H9 (cell line): ENCODE data around the gene DMPK. TPM values are rescaled to one million over a fixed set of nuclear protein-coding genes. Genes with fewer than 3 reads are reported as not detected.

Experiments
- DNase-seq: peaks from one replicate; pipeline ENCODE4 v3.0.0-alpha.2; 2017
- H2AFZ ChIP-seq: one replicate; pipeline ENCODE4 v1.6.1; 2013; ENCODE audit warnings: mild to moderate bottlenecking, low read length, control low read depth, moderate library complexity
- H2AK5ac ChIP-seq: 2 replicates; pipeline ENCODE4 v1.6.1; 2013; ENCODE audit warnings: low read length, control low read depth, mixed read lengths; ENCODE audit not compliant: insufficient read length
- H2BK120ac ChIP-seq: one replicate; pipeline ENCODE4 v1.6.1; 2013; ENCODE audit warnings: low read depth, mild to moderate bottlenecking, low read length, control low read depth, inconsistent platforms; ENCODE audit not compliant: poor library complexity, severe bottlenecking
- H2BK12ac ChIP-seq: 2 replicates; pipeline ENCODE4 v1.6.1; 2013; ENCODE audit warnings: low read length, control low read depth, mixed read lengths, low read depth; ENCODE audit not compliant: insufficient read length
- H2BK15ac ChIP-seq: 2 replicates; pipeline ENCODE4 v1.6.1; 2013; ENCODE audit warnings: low read depth, low read length, control low read depth
- H2BK20ac ChIP-seq: one replicate; pipeline ENCODE4 v1.6.1; 2013; ENCODE audit warnings: low read depth, mild to moderate bottlenecking, low read length, control low read depth, inconsistent platforms; ENCODE audit not compliant: poor library complexity, severe bottlenecking
- H2BK5ac ChIP-seq: 2 replicates; pipeline ENCODE4 v1.6.1; 2013; ENCODE audit warnings: low read length, control low read depth, mixed read lengths; ENCODE audit not compliant: insufficient read length
- H3K14ac ChIP-seq: 2 replicates; pipeline ENCODE4 v1.6.1; 2013; ENCODE audit warnings: low read length, control low read depth; ENCODE audit not compliant: insufficient read depth
- H3K18ac ChIP-seq: 2 replicates; pipeline ENCODE4 v1.6.1; 2013; ENCODE audit warnings: low read depth, mild to moderate bottlenecking, mixed read lengths, low read length, control low read depth; ENCODE audit not compliant: insufficient read length
- H3K23ac ChIP-seq: 2 replicates; pipeline ENCODE4 v1.6.1; 2013; ENCODE audit warnings: low read length, control low read depth, mixed read lengths, low read depth; ENCODE audit not compliant: insufficient read length
- H3K23me2 ChIP-seq: 2 replicates; pipeline ENCODE4 v1.6.1; 2013; ENCODE audit warnings: low read depth, mild to moderate bottlenecking, mixed read lengths, low read length, control low read depth; ENCODE audit not compliant: insufficient read length, poor library complexity, severe bottlenecking
- H3K27ac ChIP-seq: 2 replicates; pipeline ENCODE4 v1.5.1; 2013; ENCODE audit warnings: low read length, control low read depth, mixed read lengths, low read depth; ENCODE audit not compliant: insufficient read length
- H3K27me3 ChIP-seq: 2 replicates; pipeline ENCODE4 v1.6.1; 2013; ENCODE audit warnings: low read length, control low read depth, inconsistent platforms; ENCODE audit not compliant: insufficient read depth
- H3K4ac ChIP-seq: 2 replicates; pipeline ENCODE4 v1.6.1; 2013; ENCODE audit warnings: low read depth, mild to moderate bottlenecking, control low read depth, inconsistent platforms, low read length, moderate library complexity
- H3K4me1 ChIP-seq: 2 replicates; pipeline ENCODE4 v1.6.1; 2013; ENCODE audit warnings: low read length, control low read depth, inconsistent platforms; ENCODE audit not compliant: insufficient read depth
- H3K4me2 ChIP-seq: 2 replicates; pipeline ENCODE4 v1.6.1; 2013; ENCODE audit warnings: low read length, control low read depth, mixed read lengths; ENCODE audit not compliant: insufficient read length, insufficient read depth
- H3K56ac ChIP-seq: 2 replicates; pipeline ENCODE4 v1.6.1; 2013; ENCODE audit warnings: low read depth, mild to moderate bottlenecking, mixed read lengths, low read length, control low read depth; ENCODE audit not compliant: insufficient read length
- H3K79me1 ChIP-seq: 2 replicates; pipeline ENCODE4 v1.6.1; 2013; ENCODE audit warnings: low read depth, mild to moderate bottlenecking, moderate library complexity, low read length, control low read depth, inconsistent platforms; ENCODE audit not compliant: insufficient read depth, poor library complexity, severe bottlenecking
- H3K79me2 ChIP-seq: 2 replicates; pipeline ENCODE4 v1.6.1; 2013; ENCODE audit warnings: low read length, control low read depth, inconsistent platforms; ENCODE audit not compliant: insufficient read depth
- H3K9ac ChIP-seq: 2 replicates; pipeline ENCODE4 v1.6.1; 2013; ENCODE audit warnings: low read length, control low read depth, mixed read lengths; ENCODE audit not compliant: insufficient read length; ENCODE audit errors: extremely low read depth
- H3K9me3 ChIP-seq: one replicate; pipeline ENCODE4 v1.6.1; 2013; ENCODE audit warnings: low read depth, low read length, inconsistent platforms; ENCODE audit not compliant: control insufficient read depth
- H3T11ph ChIP-seq: one replicate; pipeline ENCODE4 v1.6.1; 2013; ENCODE audit warnings: mild to moderate bottlenecking, low read length, control low read depth, inconsistent platforms
- H4K20me1 ChIP-seq: one replicate; pipeline ENCODE4 v1.6.1; 2013; ENCODE audit not compliant: control insufficient read depth, insufficient read length, insufficient read depth
- H4K5ac ChIP-seq: 2 replicates; pipeline ENCODE4 v1.6.1; 2013; ENCODE audit warnings: low read depth, mild to moderate bottlenecking, mixed read lengths, low read length, control low read depth; ENCODE audit not compliant: insufficient read length
- H4K8ac ChIP-seq: replicated peaks from 2 replicates; pipeline ENCODE4 v1.6.1; 2013; ENCODE audit warnings: low read length, control low read depth, mixed read lengths, low read depth; ENCODE audit not compliant: insufficient read length
- H4K91ac ChIP-seq: 2 replicates; pipeline ENCODE4 v1.6.1; 2013; ENCODE audit warnings: low read depth, mild to moderate bottlenecking, moderate library complexity, mixed read lengths, low read length, control low read depth; ENCODE audit not compliant: insufficient read length
- H3K27ac Mint-ChIP-seq, 3 experiments: 2 replicates in 2 of 3; 3 replicates in 1 of 3; pipeline ENCODE4 v1.8.0; 2020 to 2021; ENCODE audit warnings: mixed read lengths in 3 of 3, mild to moderate bottlenecking in 1 of 3, moderate library complexity in 1 of 3
- H3K27me3 Mint-ChIP-seq: 2 replicates; pipeline ENCODE4 v1.8.0; 2021; ENCODE audit warnings: low read depth, mild to moderate bottlenecking, moderate library complexity, mixed read lengths
- H3K36me3 Mint-ChIP-seq, 3 experiments: 2 replicates in 2 of 3; 3 replicates in 1 of 3; pipeline ENCODE4 v1.8.0; 2020 to 2021; ENCODE audit warnings: low read depth in 3 of 3, mixed read lengths in 3 of 3; ENCODE audit not compliant: insufficient read depth in 1 of 3
- H3K4me1 Mint-ChIP-seq, 2 experiments: 2 replicates each; pipeline ENCODE4 v1.8.0; 2020; ENCODE audit warnings: mixed read lengths in 2 of 2
- H3K4me3 Mint-ChIP-seq, 2 experiments: 2 replicates in 1 of 2; 3 replicates in 1 of 2; pipeline ENCODE4 v1.8.0; 2020 to 2021; ENCODE audit warnings: mild to moderate bottlenecking in 2 of 2, mixed read lengths in 2 of 2, moderate library complexity in 1 of 2
- H3K9me3 Mint-ChIP-seq, 2 experiments: 2 replicates in 1 of 2; 3 replicates in 1 of 2; pipeline ENCODE4 v1.8.0; 2020; ENCODE audit warnings: mild to moderate bottlenecking in 2 of 2, mixed read lengths in 2 of 2, moderate library complexity in 1 of 2
- CTCF ChIP-seq: fragments of 200-600 bp; sonication (generic); conservative IDR thresholded peaks from 3 replicates; pipeline ENCODE4 v1.8.0; 2021; ENCODE audit warnings: antibody characterized with exemption, mild to moderate bottlenecking
- WGBS: extraction: QIAGEN DNeasy Blood & Tissue Kit; methylation state at CpG from one replicate; pipeline ENCODE4 v1.1.7; 2013; ENCODE audit warnings: missing lambda C conversion rate, low lambda C conversion rate, mixed read lengths; ENCODE audit not compliant: insufficient read length; ENCODE audit errors: extremely low coverage; 5-methylcytosine and 5-hydroxymethylcytosine counted together
- total RNA-seq: library from RNA; stranded (reverse); gene quantifications from 2 replicates; pipeline ENCODE4 v1.2.1, GENCODE V29; 2021

Gene DMPK
- total RNA-seq, 1 experiment from 2014 or later: 67.4 TPM

- Histone ChIP-seq H3K14ac (no peak overlapping the region), H2BK12ac (no peak overlapping the region), H4K8ac (no peak overlapping the region), H3K4me1 (no peaks in the 10 kb centered on the region), H3K79me1 (no peaks in the 10 kb centered on the region), H3K79me2 (no peaks in the 10 kb centered on the region), H3T11ph (no peak overlapping the region), H3K4me2 (no peak overlapping the region), H4K20me1 (no peaks in the 10 kb centered on the region), H2AFZ (no peak overlapping the region), H2BK15ac (no peak overlapping the region), H3K23ac (no peak overlapping the region), H2BK20ac (no peak overlapping the region), H4K5ac (no peak overlapping the region), H3K4ac (no peak overlapping the region), H3K56ac (no peak overlapping the region), H3K9ac (no peak overlapping the region), H2BK5ac (no peak overlapping the region), H2BK120ac (no peak overlapping the region), H4K91ac (no peak overlapping the region), H3K9me3 (no peaks in the 10 kb centered on the region), H2AK5ac (no peak overlapping the region), H3K27me3 (no peaks in the 10 kb centered on the region), H3K18ac (no peak overlapping the region), H3K23me2 (no peaks in the 10 kb centered on the region), H3K27ac (no peak overlapping the region)
- TF ChIP-seq CTCF: no peak
- no peak for DNase-seq
- H3K4me1 Mint-ChIP-seq: no peaks in the 10 kb centered on the region
- H3K27ac Mint-ChIP-seq: peak overlapping the region in 2 of 3 experiments; percentile 62 to 93; a peak in 2 of 7 replicates
- H3K4me3 Mint-ChIP-seq: no peak overlapping the region
- H3K27me3 Mint-ChIP-seq: no peaks in the 10 kb centered on the region
- peaks cover 64 to 98% (median 94%) of the 10 kb centered on the region in 3 experiments for H3K36me3 Mint-ChIP-seq
- WGBS: no CpG with 5 or more reads among the region's 11 CpGs
- H3K9me3 Mint-ChIP-seq: no peaks in the 10 kb centered on the region
Measured at GRCh38 chr19:45826934-45827333, 44.6 kb upstream of the DMPK start.
